Omental fat pad (tissue), 4 donors: ENCODE results near the gene ERBB4. TPM values are rescaled to one million over a fixed set of nuclear protein-coding genes. Genes with fewer than 3 reads are reported as not detected.

ENCODE experiments used
- ATAC-seq: fragments of 150-250 bp; one replicate; pipeline ENCODE4 v1.9.1; 2016; ENCODE audit warnings: mild to moderate bottlenecking, moderate library complexity; ENCODE audit not compliant: low FRiP score
- DNase-seq: peaks from one replicate; pipeline ENCODE4 v3.0.0-alpha.2; 2019; ENCODE audit warnings: low spot score
- CTCF ChIP-seq, 3 donors: fragments of 450-650 bp; IDR thresholded peaks; one replicate each; pipeline ENCODE4 v1.5.1; 2016 to 2017; ENCODE audit warnings: antibody characterized with exemption in 3 of 3, mild to moderate bottlenecking in 3 of 3, moderate library complexity in 2 of 3
- total RNA-seq, 4 donors: library from RNA; depleted of rRNA; stranded (reverse); fragments of >200 nt; gene quantifications; one replicate each; pipeline ENCODE4 v1.1.0, GENCODE V29; 2016

Gene ERBB4
- total RNA-seq, 4 donors from 2014 or later: 0.16 to 7.7 (median 2.1) TPM

GRCh38 chr2:212311807-212312404 is 226.7 kb downstream of the ERBB4 start:
- no peak for ATAC-seq
- DNase-seq: no peak
- no peak for TF ChIP-seq CTCF (IDR thresholded peaks at IDR 0.05)

GRCh38 chr2:212299943-212300342 is 238.7 kb downstream of the ERBB4 start:
- no peak for TF ChIP-seq CTCF (IDR thresholded peaks at IDR 0.05)
- ATAC-seq (no peak), DNase-seq (no peak)

- TF ChIP-seq CTCF (IDR thresholded peaks at IDR 0.05): no peak
- DNase-seq: no peak
- ATAC-seq: no peak
These were observed 239.3 kb downstream of the ERBB4 start for GRCh38 chr2:212299333-212299732.

- no peak for TF ChIP-seq CTCF (IDR thresholded peaks at IDR 0.05)
- DNase-seq (no peak), ATAC-seq (no peak)
These were observed 243.0 kb downstream of the ERBB4 start for GRCh38 chr2:212295571-212295970.

- ATAC-seq (no peak), DNase-seq (no peak)
- TF ChIP-seq CTCF (IDR thresholded peaks at IDR 0.05): no peak
These were observed 243.8 kb downstream of the ERBB4 start for GRCh38 chr2:212294816-212295215.

- no peak for TF ChIP-seq CTCF (IDR thresholded peaks at IDR 0.05)
- no peak for DNase-seq
These were observed 249.3 kb downstream of the ERBB4 start for GRCh38 chr2:212289301-212289700.

GRCh38 chr2:212288308-212288707 is 250.3 kb downstream of the ERBB4 start:
- DNase-seq: no peak
- no peak for TF ChIP-seq CTCF (IDR thresholded peaks at IDR 0.05)
- no peak for ATAC-seq

More at GRCh38 chr2:212289301-212289700, 249.3 kb downstream of the ERBB4 start:
- no peak for ATAC-seq
